ENCODE measurements around the gene CASP3. TPM values are rescaled to one million over a fixed set of nuclear protein-coding genes. Genes with fewer than 3 reads are reported as not detected.
"Not testable (repeated sequence)": the region's sequence is repeated elsewhere in the genome, so short reads cannot be mapped to it uniquely, and the experiment has no call there.

The CASP3 gene
- total RNA-seq, 1 donor from 2014 or later: 39.6 TPM

GRCh38 chr4:184664445-184665210 is 15.4 kb upstream of the CASP3 start:
- no peaks in the 10 kb centered on the region for H3K4me1 Mint-ChIP-seq
- no peaks in the 10 kb centered on the region for H3K9me3 Mint-ChIP-seq
- H3K27me3 Mint-ChIP-seq (ENCODE audit: low read depth): no peaks in the 10 kb centered on the region
- TF ChIP-seq, protein P1, sequence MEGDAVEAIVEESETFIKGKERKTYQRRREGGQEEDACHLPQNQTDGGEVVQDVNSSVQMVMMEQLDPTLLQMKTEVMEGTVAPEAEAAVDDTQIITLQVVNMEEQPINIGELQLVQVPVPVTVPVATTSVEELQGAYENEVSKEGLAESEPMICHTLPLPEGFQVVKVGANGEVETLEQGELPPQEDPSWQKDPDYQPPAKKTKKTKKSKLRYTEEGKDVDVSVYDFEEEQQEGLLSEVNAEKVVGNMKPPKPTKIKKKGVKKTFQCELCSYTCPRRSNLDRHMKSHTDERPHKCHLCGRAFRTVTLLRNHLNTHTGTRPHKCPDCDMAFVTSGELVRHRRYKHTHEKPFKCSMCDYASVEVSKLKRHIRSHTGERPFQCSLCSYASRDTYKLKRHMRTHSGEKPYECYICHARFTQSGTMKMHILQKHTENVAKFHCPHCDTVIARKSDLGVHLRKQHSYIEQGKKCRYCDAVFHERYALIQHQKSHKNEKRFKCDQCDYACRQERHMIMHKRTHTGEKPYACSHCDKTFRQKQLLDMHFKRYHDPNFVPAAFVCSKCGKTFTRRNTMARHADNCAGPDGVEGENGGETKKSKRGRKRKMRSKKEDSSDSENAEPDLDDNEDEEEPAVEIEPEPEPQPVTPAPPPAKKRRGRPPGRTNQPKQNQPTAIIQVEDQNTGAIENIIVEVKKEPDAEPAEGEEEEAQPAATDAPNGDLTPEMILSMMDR (conservative IDR thresholded peaks at IDR 0.05): no peak
- H3K27ac Mint-ChIP-seq (ENCODE audit: unreplicated experiment): no peak overlapping the region
- no peak for DNase-seq (ENCODE audit: low read depth, low spot score)
- peaks cover 10% of the 10 kb centered on the region for H3K36me3 Mint-ChIP-seq (ENCODE audit: low read depth)
- no peak overlapping the region for H3K4me3 Mint-ChIP-seq

DNA sequence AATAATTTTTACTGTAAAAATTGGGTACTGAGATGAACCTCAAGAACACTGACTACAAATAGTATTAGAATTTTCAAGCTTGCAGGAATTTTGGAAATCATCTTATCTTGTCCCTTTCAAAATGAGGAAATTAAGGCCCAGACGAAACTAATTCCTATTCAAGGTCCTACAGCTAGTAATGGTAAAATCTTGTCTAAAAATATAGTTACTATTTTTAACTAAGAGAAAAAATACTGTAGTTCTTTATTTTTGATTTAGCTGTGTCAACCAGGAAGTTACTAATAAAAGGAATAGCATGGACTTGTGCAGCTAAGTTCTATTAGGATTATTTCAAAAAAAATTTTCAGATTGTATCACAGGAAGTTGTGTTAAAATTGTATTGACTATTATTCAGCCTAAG is 13.0 kb upstream of the CASP3 start:
- Mint-ChIP-seq H3K36me3 (ENCODE audit: low read depth) (no peaks in the 10 kb centered on the region), H3K9me3 (no peaks in the 10 kb centered on the region), H3K27me3 (ENCODE audit: low read depth) (no peaks in the 10 kb centered on the region), H3K27ac (ENCODE audit: unreplicated experiment) (no peak overlapping the region), H3K4me3 (no peak overlapping the region), H3K4me1 (no peaks in the 10 kb centered on the region)
- DNase-seq (ENCODE audit: low read depth, low spot score): no peak
- TF ChIP-seq, protein P1 (conservative IDR thresholded peaks at IDR 0.05): no peak

DNA sequence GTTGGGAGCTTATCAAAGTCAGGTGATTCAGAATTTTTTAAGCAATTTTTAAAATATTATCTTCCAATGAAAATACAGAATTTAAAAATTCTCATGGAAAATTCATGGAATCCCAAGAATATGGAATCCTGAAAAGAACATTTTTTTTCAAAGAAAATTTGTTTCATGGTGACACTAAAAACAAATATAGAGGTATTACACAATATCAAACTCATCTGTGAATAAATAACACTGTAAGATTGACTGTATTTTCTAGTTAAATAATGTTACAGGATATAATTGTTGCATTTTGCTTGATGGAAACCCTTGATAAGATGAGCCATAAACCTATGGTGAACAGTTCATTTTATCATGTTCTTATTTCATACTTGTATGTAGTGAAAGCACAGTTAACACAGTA is 11.7 kb upstream of the CASP3 start:
- Mint-ChIP-seq H3K9me3 (no peaks in the 10 kb centered on the region), H3K4me1 (no peaks in the 10 kb centered on the region), H3K27ac (ENCODE audit: unreplicated experiment) (no peak overlapping the region), H3K4me3 (no peak overlapping the region), H3K36me3 (ENCODE audit: low read depth) (no peaks in the 10 kb centered on the region), H3K27me3 (ENCODE audit: low read depth) (no peaks in the 10 kb centered on the region)
- TF ChIP-seq, protein P1 (conservative IDR thresholded peaks at IDR 0.05): no peak
- no peak for DNase-seq (ENCODE audit: low read depth, low spot score)

DNA sequence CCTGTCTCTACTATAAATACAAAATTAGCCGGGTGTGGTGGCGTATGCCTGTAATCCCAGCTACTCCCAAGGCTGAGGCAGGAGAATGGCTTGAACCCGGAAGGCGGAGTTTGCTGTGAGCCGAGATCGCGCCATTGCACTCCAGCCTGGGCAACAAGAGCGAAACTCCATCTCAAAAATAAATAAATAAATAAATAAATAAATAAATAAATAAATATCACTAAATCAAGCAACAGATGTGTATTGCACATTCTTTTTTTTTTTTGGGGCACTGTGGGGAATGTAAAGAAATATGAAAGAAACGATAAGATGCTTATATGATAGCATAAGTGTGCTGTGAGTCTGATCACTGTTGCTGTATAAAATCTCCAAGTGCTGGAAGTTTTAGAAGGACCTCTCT is 8.6 kb upstream of the CASP3 start:
- not testable (repeated sequence) for H3K4me1 Mint-ChIP-seq; H3K9me3 Mint-ChIP-seq; H3K27me3 Mint-ChIP-seq (ENCODE audit: low read depth); H3K36me3 Mint-ChIP-seq (ENCODE audit: low read depth); H3K27ac Mint-ChIP-seq (ENCODE audit: unreplicated experiment); H3K4me3 Mint-ChIP-seq; DNase-seq (ENCODE audit: low read depth, low spot score)

DNA sequence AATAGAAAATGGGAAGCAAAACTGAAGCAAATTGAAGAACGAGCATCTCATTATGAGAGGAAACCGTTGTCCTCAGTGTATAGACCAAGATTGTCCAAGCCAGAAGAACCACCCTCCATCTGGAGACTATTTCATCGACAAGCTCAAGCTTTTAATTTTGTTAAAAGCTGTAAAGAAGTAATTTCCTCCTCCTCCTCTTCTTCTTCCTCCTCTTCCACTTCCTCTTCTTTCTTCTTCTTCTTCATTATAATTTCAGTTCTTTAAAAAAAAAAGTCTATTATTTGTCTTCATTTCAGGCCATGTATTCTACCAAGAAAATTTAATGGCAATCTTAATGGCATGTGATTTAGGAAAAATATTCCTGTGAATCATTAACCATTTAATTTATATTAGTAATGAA is 7.9 kb upstream of the CASP3 start:
- Mint-ChIP-seq H3K36me3 (ENCODE audit: low read depth) (no peaks in the 10 kb centered on the region), H3K4me3 (no peak overlapping the region), H3K9me3 (no peaks in the 10 kb centered on the region), H3K4me1 (peaks cover 3% of the 10 kb centered on the region), H3K27me3 (ENCODE audit: low read depth) (no peaks in the 10 kb centered on the region), H3K27ac (ENCODE audit: unreplicated experiment) (no peak overlapping the region)
- TF ChIP-seq, protein P1 (conservative IDR thresholded peaks at IDR 0.05): no peak
- no peak for DNase-seq (ENCODE audit: low read depth, low spot score)

Data from neural crest cell (in vitro differentiated cells).